ENCODE data around the gene HDAC4.

HDAC4 gene

GRCh38 chr2:239383759-239384156 lies 17.1 kb downstream of the HDAC4 start:
- no peak for DNase-seq (ENCODE audit: low read depth)

- DNase-seq (ENCODE audit: low read depth) = no peak
Measured at GRCh38 chr2:239383036-239383758, 17.6 kb downstream of the HDAC4 start.

GRCh38 chr2:239382384-239382880 lies 18.4 kb downstream of the HDAC4 start:
- no peak for DNase-seq (ENCODE audit: low read depth)

- DNase-seq (ENCODE audit: low read depth) = no peak
Measured at GRCh38 chr2:239381709-239382134, 19.1 kb downstream of the HDAC4 start.

GRCh38 chr2:239380831-239381708 lies 19.8 kb downstream of the HDAC4 start:
- peak; percentile 45 for DNase-seq (ENCODE audit: low read depth)

GRCh38 chr2:239379641-239380170 lies 21.1 kb downstream of the HDAC4 start:
- DNase-seq (ENCODE audit: low read depth) = no peak

GRCh38 chr2:239378918-239379640 lies 21.7 kb downstream of the HDAC4 start:
- no peak for DNase-seq (ENCODE audit: low read depth)

GRCh38 chr2:239378021-239378917 lies 22.6 kb downstream of the HDAC4 start:
- no peak for DNase-seq (ENCODE audit: low read depth)

GRCh38 chr2:239377591-239377990 lies 23.2 kb downstream of the HDAC4 start:
- no peak for DNase-seq (ENCODE audit: low read depth)

- DNase-seq (ENCODE audit: low read depth) = no peak
Measured at GRCh38 chr2:239376942-239377531, 23.8 kb downstream of the HDAC4 start.

- no peak for DNase-seq (ENCODE audit: low read depth)
Measured at GRCh38 chr2:239376351-239376750, 24.5 kb downstream of the HDAC4 start.

GRCh38 chr2:239375278-239376061 lies 25.4 kb downstream of the HDAC4 start:
- DNase-seq (ENCODE audit: low read depth) = no peak

- DNase-seq (ENCODE audit: low read depth) = no peak
Measured at GRCh38 chr2:239374896-239375277, 25.9 kb downstream of the HDAC4 start.

GRCh38 chr2:239372835-239373234 lies 28.0 kb downstream of the HDAC4 start:
- no peak for DNase-seq (ENCODE audit: low read depth)

- no peak for DNase-seq (ENCODE audit: low read depth)
Measured at GRCh38 chr2:239371726-239372686, 28.8 kb downstream of the HDAC4 start.

GRCh38 chr2:239370876-239371725 lies 29.7 kb downstream of the HDAC4 start:
- no peak for DNase-seq (ENCODE audit: low read depth)

GRCh38 chr2:239370403-239370802 lies 30.4 kb downstream of the HDAC4 start:
- no peak for DNase-seq (ENCODE audit: low read depth)

All from activated T-helper 1 cell treated with Interleukin-2 at 50 U/mL for 16 hours (primary cell).